Tibial nerve (tissue), 4 donors: ENCODE data around the gene CHRNA4. TPM values are rescaled to one million over a fixed set of nuclear protein-coding genes. Genes with fewer than 3 reads are reported as not detected.

Source experiments
- DNase-seq, 2 donors: peaks; one replicate each; pipeline ENCODE4 v3.0.0-alpha.2; 2019; ENCODE audit warnings: low spot score in 2 of 2
- H3K27ac ChIP-seq, 4 donors: fragments of 200-600 bp; sonication (generic) in 3 of 4; one replicate each; pipeline ENCODE4 v1.5.1; 2017 to 2019; ENCODE audit warnings: mild to moderate bottlenecking in 1 of 4
- H3K27me3 ChIP-seq, 2 donors: fragments of 200-600 bp; sonication (generic) in 1 of 2; one replicate each; pipeline versions ENCODE4 v1.5.1 to v1.6.0; 2017 to 2019
- H3K36me3 ChIP-seq, 3 donors: fragments of 200-600 bp; sonication (generic); one replicate each; pipeline ENCODE4 v1.5.1; 2018 to 2019
- H3K4me1 ChIP-seq, 4 donors: fragments of 200-600 bp; sonication (generic) in 3 of 4; one replicate each; pipeline ENCODE4 v1.5.1; 2017 to 2019
- H3K4me3 ChIP-seq, 4 donors: fragments of 200-600 bp; sonication (generic) in 3 of 4; one replicate each; pipeline ENCODE4 v1.5.1; 2017 to 2019; ENCODE audit warnings: mild to moderate bottlenecking in 1 of 4, moderate library complexity in 1 of 4
- H3K9me3 ChIP-seq, 4 donors: fragments of 200-600 bp; sonication (generic) in 3 of 4; one replicate each; pipeline ENCODE4 v1.5.1; 2017 to 2019
- EP300 ChIP-seq, 2 donors: sonication (generic); formaldehyde crosslinking; IDR thresholded peaks; one replicate each; pipeline ENCODE4 v1.6.1; 2017; ENCODE audit warnings: antibody characterized with exemption in 2 of 2, mild to moderate bottlenecking in 1 of 2
- POLR2A ChIP-seq, 2 donors: fragments of 450-650 bp; IDR thresholded peaks; one replicate each; pipeline ENCODE4 v1.6.1; 2017; ENCODE audit warnings: antibody characterized with exemption in 2 of 2, mild to moderate bottlenecking in 2 of 2, moderate library complexity in 2 of 2
- WGBS, 2 donors: methylation state at CpG; one replicate each; pipeline ENCODE4 v1.1.5; 2018; 5-methylcytosine and 5-hydroxymethylcytosine counted together
- total RNA-seq, 4 donors: library from RNA; depleted of rRNA; stranded (reverse); fragments of >200 nt; gene quantifications; one replicate each; pipeline ENCODE4 v1.1.0, GENCODE V29; 2016
- TF ChIP-seq, protein P1 (sequence below), 5 experiments: fragments of 200-600 bp in 3 of 5; fragments of 450-650 bp in 2 of 5; sonication (generic) in 3 of 5; IDR thresholded peaks; one replicate each; pipeline ENCODE4 v1.5.1; 2016 to 2019; ENCODE audit warnings: antibody characterized with exemption in 5 of 5, mild to moderate bottlenecking in 3 of 5, moderate library complexity in 2 of 5

CHRNA4 gene
- total RNA-seq, 4 donors from 2014 or later: 0.20 to 1.5 TPM; not detected in 2

DNA sequence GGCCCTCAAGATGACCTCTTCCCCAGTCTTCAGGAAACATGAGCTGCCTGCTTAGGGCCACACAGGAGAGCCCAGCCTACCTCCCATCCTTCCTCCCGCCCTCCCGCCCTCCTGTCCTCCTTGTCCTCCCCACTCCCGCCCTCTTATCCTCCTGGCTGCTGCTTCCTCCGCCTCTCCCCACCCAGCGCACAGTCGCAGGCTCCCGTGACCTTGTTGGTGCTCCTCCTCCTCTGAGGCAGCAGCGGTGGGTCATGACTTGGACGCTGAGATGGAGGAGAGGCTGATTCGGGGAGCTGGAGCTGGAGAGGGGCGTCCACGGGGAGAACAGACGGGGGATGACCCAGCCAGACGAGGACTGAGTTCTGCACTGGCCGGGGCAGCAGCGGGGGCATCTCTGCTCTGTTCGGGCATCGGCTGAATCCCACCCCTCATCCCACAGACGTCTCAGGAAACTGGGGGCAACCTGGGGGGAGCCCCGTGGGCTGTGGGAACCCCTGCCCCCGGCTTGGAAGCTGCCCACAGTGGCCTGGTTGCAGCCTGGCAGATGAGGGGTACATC, 32.4 kb downstream of the CHRNA4 start:
- H3K36me3 ChIP-seq: no peaks in the 10 kb centered on the region
- H3K4me3 ChIP-seq: no peak overlapping the region
- no peak overlapping the region for H3K27ac ChIP-seq
- H3K27me3 ChIP-seq: peaks cover 0 to 26% of the 10 kb centered on the region in 2 donors
- H3K4me1 ChIP-seq: no peaks in the 10 kb centered on the region
- peaks cover 0 to 17% (median 0%) of the 10 kb centered on the region in 4 donors for H3K9me3 ChIP-seq
- DNase-seq: no peak
- TF ChIP-seq POLR2A (IDR thresholded peaks at IDR 0.05): no peak
- no peak for TF ChIP-seq EP300 (IDR thresholded peaks at IDR 0.05)
- TF ChIP-seq, protein P1, sequence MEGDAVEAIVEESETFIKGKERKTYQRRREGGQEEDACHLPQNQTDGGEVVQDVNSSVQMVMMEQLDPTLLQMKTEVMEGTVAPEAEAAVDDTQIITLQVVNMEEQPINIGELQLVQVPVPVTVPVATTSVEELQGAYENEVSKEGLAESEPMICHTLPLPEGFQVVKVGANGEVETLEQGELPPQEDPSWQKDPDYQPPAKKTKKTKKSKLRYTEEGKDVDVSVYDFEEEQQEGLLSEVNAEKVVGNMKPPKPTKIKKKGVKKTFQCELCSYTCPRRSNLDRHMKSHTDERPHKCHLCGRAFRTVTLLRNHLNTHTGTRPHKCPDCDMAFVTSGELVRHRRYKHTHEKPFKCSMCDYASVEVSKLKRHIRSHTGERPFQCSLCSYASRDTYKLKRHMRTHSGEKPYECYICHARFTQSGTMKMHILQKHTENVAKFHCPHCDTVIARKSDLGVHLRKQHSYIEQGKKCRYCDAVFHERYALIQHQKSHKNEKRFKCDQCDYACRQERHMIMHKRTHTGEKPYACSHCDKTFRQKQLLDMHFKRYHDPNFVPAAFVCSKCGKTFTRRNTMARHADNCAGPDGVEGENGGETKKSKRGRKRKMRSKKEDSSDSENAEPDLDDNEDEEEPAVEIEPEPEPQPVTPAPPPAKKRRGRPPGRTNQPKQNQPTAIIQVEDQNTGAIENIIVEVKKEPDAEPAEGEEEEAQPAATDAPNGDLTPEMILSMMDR (IDR thresholded peaks at IDR 0.05): no peak
- 57 to 75% methylated on average over 19 to 21 of the region's 21 CpGs for WGBS, 2 donors

DNA sequence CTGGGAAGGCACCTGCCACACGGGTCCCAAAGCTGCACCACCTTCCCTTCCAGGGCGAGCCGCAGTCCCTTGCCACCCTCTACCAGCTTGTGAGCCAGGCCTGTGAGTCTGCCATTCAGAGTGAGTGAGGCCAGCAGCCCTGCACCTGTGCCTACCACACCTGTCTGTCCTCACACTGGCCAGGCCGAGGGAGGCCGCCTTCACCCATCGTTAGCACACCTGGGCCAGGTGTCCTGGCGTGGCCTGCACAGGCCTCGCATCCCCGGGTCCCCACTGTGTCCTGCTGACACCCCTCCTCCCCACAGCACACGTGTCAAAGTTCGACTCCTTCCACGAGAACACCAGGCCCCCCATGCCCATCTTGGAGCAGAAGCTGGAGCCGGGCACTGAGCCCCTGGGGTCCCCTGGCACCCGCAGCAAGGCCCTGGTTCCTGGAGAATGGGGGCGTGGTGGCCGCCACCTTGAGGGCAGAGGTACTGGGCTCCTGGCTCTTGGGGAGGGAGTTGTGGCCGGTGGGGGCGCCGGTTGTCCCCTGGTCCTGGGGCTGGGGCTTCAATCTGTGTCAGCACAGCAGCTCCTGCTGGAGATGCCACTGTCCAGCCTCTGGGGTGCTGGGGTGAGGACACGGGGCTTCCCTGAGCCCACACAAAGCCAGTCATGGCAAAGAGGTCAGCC, 33.0 kb downstream of the CHRNA4 start:
- H3K9me3 ChIP-seq: peaks cover 0 to 17% (median 0%) of the 10 kb centered on the region in 4 donors
- H3K36me3 ChIP-seq: no peaks in the 10 kb centered on the region
- no peaks in the 10 kb centered on the region for H3K4me1 ChIP-seq
- peaks cover 0 to 24% of the 10 kb centered on the region in 2 donors for H3K27me3 ChIP-seq
- WGBS, 2 donors: 84 to 89% methylated on average over 14 to 18 of the region's 20 CpGs
- TF ChIP-seq POLR2A (IDR thresholded peaks at IDR 0.05) (no peak), EP300 (IDR thresholded peaks at IDR 0.05) (no peak)
- TF ChIP-seq, protein P1 (IDR thresholded peaks at IDR 0.05): no peak
- DNase-seq: no peak
- H3K27ac ChIP-seq: no peak overlapping the region
- no peak overlapping the region for H3K4me3 ChIP-seq

DNA sequence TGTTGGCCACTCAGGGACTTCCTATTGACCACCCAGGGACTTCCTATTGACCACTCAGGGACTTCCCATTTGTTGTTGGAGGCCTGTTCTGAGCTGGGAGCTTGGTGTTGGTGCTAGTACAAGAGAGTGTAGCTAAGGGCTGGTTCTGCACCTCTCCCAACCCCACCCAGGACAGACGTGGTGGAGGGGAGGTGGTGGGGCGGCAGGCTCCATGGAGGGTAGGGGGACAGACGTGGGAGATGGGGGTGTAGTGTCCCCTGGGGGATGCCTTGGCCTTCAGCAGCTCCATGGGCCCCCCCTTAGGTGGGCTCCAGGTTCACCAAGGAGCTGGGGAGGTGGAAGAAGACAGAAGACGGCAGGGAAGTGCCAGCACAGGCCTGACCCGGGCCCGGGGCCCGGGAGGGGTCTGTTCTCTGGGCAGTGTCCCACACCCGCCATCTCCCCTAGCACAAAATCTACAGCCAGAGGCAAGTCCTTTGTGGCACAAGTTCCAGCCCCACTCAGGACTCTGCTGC, 33.9 kb downstream of the CHRNA4 start:
- Histone ChIP-seq H3K27ac (no peak overlapping the region), H3K9me3 (peaks cover 0 to 9% (median 0%) of the 10 kb centered on the region in 4 donors), H3K4me1 (peaks cover 0 to 3% (median 0%) of the 10 kb centered on the region in 4 donors), H3K4me3 (no peak overlapping the region), H3K27me3 (peaks cover 0 to 23% of the 10 kb centered on the region in 2 donors), H3K36me3 (no peaks in the 10 kb centered on the region)
- WGBS, 2 donors: 83% methylated on average over 7 to 8 of the region's 8 CpGs
- no peak for TF ChIP-seq EP300 (IDR thresholded peaks at IDR 0.05)
- DNase-seq: no peak

DNA sequence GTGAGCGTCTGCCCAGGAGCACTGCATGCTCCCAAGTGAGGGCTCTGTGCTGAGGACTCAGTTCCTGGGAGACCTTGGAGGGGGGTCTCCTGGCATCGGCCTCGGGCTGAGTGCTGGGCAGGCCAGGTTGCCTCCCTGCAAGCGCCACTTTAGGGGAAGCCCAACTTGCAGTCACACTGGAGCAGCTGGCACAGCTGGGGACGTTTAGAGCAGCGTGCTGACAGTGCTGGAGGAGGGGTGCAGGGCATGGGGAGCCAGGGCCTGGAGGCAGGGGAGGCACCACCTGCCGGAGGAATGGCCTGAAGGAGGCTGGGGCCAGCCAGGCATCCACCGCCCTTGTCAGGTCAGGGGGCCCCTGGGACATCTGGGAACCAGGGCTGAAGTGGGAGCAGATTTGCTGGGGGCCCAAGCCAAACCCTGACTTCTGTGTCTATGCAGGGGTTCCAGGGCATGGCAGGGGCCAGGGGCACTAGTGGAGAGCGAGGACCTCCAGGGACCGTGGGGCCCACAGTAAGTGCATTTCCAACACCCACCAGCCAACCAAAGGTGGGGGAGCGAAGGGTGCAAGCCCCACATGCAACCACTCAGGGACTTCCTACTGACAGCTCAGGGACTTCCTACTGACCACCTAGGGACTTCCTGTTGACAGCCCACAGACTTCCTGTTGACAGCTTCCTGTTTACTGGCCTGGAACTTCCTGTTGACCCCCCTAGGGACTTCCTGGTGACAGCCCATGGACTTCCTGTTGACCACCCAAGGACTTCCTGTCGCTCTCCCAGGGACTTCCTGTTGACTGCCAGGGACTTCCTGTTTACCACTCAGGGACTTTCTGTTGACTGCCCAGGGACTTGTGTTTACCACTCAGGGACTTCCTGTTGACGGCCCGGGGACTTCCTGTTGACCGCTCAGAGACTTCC, 34.6 kb downstream of the CHRNA4 start:
- peaks cover 0 to 27% of the 10 kb centered on the region in 2 donors for H3K27me3 ChIP-seq

More for the DNA sequence above, 34.6 kb downstream of the CHRNA4 start:
- TF ChIP-seq, protein P1 (IDR thresholded peaks at IDR 0.05): no peak
- TF ChIP-seq EP300 (IDR thresholded peaks at IDR 0.05) (no peak), POLR2A (IDR thresholded peaks at IDR 0.05) (no peak)
- Histone ChIP-seq H3K4me1 (peaks cover 0 to 3% (median 0%) of the 10 kb centered on the region in 4 donors), H3K27ac (no peak overlapping the region), H3K9me3 (peaks cover 0 to 2% (median 0%) of the 10 kb centered on the region in 4 donors), H3K4me3 (no peak overlapping the region), H3K36me3 (no peaks in the 10 kb centered on the region)
- 82 to 90% methylated on average over 13 to 15 of the region's 15 CpGs for WGBS, 2 donors
- DNase-seq: no peak
